IMR-90 (cell line): Measurements from ENCODE around the gene SYNPO2L.

Source experiments
- BHLHE40 ChIP-seq: fragments of 150-350 bp; IDR thresholded peaks from 2 replicates; pipeline ENCODE4 v1.6.1; 2016; ENCODE audit warnings: mild to moderate bottlenecking, low read depth, low read length
- CHD1 ChIP-seq: IDR thresholded peaks from 2 replicates; pipeline ENCODE4 v1.6.1; 2012; ENCODE audit warnings: low read depth, low read length, improper control_type of control experiment
- CTCF ChIP-seq: conservative IDR thresholded peaks from 2 replicates; pipeline ENCODE4 v1.5.1; 2012; ENCODE audit warnings: mild to moderate bottlenecking, low read depth, low read length, improper control_type of control experiment
- ELK1 ChIP-seq: fragments of 150-350 bp; IDR thresholded peaks from 2 replicates; pipeline ENCODE4 v1.6.1; 2016; ENCODE audit warnings: low read depth, mild to moderate bottlenecking, low read length, moderate library complexity, borderline replicate concordance
- POLR2A ChIP-seq: IDR thresholded peaks from 2 replicates; pipeline ENCODE4 v1.6.1; 2012; ENCODE audit warnings: mild to moderate bottlenecking, low read depth, low read length
- RAD21 ChIP-seq: IDR thresholded peaks from 2 replicates; pipeline ENCODE4 v1.6.1; 2012; ENCODE audit warnings: low read length, improper control_type of control experiment
- RCOR1 ChIP-seq: IDR thresholded peaks from 2 replicates; pipeline ENCODE4 v1.6.1; 2012; ENCODE audit warnings: mild to moderate bottlenecking, low read length, improper control_type of control experiment; ENCODE audit not compliant: insufficient replicate concordance
- RFX5 ChIP-seq: IDR thresholded peaks from 2 replicates; pipeline ENCODE4 v1.8.0; 2012; ENCODE audit warnings: low read depth, mild to moderate bottlenecking, low read length, moderate library complexity

GRCh38 chr10:73634421-73634820, 21.4 kb downstream of the SYNPO2L start:
- TF ChIP-seq CTCF (no peak), CHD1 (no peak), POLR2A (no peak), RCOR1 (no peak), RAD21 (no peak), BHLHE40 (no peak), RFX5 (no peak), ELK1 (no peak)
